Hepatocyte (in vitro differentiated cells): Measurements from ENCODE around the gene ADRB2.

Experiments
- CTCF ChIP-seq: fragments of 200-600 bp; sonication (generic); IDR thresholded peaks from 2 replicates; pipeline ENCODE4 v1.5.1; 2016; ENCODE audit warnings: antibody characterized with exemption, mild to moderate bottlenecking; ENCODE audit not compliant: poor library complexity
- EZH2 ChIP-seq: fragments of 200-600 bp; sonication (generic); IDR thresholded peaks from 2 replicates; pipeline ENCODE4 v1.6.1; 2016; ENCODE audit warnings: antibody characterized with exemption, mild to moderate bottlenecking, borderline replicate concordance

- TF ChIP-seq CTCF (no peak), EZH2 (no peak)
Measured at GRCh38 chr5:148856424-148856823, 30.0 kb downstream of the ADRB2 start.
